Measurements from ENCODE around the gene LRTM2.
"Not testable (repeated sequence)": the region's sequence is repeated elsewhere in the genome, so short reads cannot be mapped to it uniquely, and the experiment has no call there.

The LRTM2 gene

GRCh38 chr12:1811281-1811947, 9.0 kb upstream of the LRTM2 start:
- DNase-seq, result no peak

DNA sequence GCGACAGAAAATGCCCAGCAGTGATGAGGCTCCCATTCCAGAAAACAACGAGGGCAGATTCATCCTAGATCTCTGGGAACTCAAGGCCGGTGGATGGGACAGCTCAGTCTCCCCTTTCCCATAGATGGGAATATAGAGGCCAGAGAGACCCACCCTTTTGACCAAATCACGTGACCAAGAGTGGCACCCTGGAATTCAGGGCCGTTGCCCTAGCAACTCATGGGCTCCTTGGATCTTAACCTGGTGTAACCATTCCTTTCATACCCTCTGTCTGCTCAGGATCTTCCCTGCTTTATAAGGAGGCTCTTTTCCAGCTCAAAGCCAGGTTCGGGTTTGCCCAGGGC, 8.4 kb upstream of the LRTM2 start:
- DNase-seq, result no peak

- DNase-seq, result no peak
These were observed 7.6 kb upstream of the LRTM2 start for GRCh38 chr12:1812650-1813302.

- DNase-seq, result no peak
These were observed 6.1 kb upstream of the LRTM2 start for GRCh38 chr12:1814266-1814665.

- DNase-seq, result no peak
These were observed 5.3 kb upstream of the LRTM2 start for GRCh38 chr12:1815108-1815507.

- DNase-seq, result no peak
These were observed 4.3 kb upstream of the LRTM2 start for GRCh38 chr12:1815814-1816729.

- no peak for DNase-seq
These were observed 3.5 kb upstream of the LRTM2 start for GRCh38 chr12:1816730-1817348.

GRCh38 chr12:1817928-1818327, 2.4 kb upstream of the LRTM2 start:
- DNase-seq, result not testable (repeated sequence)

DNA sequence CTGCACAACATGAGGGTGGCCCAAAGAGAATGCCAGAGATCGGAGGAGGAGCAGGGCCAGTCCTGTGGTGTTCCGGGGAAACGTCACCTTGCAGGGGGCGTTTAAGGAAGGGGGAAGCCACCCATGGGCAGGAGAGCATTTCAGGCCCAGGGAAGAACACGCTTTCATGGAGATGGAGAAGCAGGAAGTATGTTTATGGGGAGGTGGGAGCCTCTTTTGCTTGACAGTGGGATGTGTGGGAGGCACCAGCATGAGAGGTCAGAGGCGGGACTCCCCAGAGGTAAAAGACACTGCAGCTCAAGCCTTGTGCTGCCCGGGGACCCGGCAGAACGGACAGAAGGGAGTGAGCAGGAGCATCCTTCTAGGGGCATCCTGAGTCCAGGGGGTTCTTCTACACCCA, 1.3 kb upstream of the LRTM2 start:
- no peak for DNase-seq

GRCh38 chr12:1819571-1819970, 794 bp upstream of the LRTM2 start:
- no peak for DNase-seq

- no peak for DNase-seq
These were observed 529 bp downstream of the LRTM2 start for GRCh38 chr12:1820896-1821291.

DNA sequence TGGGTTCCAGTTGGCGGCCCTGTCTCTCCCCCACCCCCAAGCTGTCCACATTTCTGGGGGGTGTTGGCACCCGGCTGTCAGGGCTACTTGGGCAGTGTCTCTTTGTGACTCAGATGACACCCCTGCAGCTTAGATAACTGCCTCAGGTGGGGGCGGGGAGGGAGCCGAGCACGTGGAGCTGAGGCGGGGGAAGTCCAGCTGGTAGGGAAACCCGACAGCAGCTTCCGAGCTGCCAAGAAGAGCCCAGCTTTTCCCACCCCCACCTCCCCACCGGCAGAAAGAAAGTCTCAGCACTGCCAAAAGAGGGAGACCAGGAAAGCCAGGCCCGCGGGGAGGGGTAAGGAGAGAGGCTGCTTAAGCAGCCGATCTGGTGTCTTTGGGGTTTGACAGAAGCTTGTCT, 1.4 kb downstream of the LRTM2 start:
- no peak for DNase-seq

GRCh38 chr12:1822699-1823098, 2.3 kb downstream of the LRTM2 start:
- no peak for DNase-seq

DNA sequence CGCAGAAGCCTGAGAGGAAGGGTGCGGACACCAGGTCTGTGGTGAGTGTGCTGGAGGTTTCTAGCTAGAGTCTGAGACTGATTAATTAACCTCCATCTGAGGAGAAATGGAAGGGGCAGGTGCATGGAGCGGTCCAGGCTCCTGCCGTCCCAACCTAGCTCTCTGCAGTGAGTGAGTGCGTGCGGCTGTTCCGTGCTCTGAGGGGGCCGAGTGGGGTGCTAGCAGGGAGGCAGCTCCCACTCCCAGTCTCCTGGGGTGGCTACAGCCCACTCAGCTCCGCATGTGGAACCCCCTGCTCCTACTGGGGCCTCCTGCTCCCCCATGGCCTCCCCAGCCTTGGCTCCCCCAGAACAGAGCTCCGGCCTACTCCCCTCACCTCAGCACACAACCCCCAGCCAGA, 2.9 kb downstream of the LRTM2 start:
- DNase-seq, result no peak

DNA sequence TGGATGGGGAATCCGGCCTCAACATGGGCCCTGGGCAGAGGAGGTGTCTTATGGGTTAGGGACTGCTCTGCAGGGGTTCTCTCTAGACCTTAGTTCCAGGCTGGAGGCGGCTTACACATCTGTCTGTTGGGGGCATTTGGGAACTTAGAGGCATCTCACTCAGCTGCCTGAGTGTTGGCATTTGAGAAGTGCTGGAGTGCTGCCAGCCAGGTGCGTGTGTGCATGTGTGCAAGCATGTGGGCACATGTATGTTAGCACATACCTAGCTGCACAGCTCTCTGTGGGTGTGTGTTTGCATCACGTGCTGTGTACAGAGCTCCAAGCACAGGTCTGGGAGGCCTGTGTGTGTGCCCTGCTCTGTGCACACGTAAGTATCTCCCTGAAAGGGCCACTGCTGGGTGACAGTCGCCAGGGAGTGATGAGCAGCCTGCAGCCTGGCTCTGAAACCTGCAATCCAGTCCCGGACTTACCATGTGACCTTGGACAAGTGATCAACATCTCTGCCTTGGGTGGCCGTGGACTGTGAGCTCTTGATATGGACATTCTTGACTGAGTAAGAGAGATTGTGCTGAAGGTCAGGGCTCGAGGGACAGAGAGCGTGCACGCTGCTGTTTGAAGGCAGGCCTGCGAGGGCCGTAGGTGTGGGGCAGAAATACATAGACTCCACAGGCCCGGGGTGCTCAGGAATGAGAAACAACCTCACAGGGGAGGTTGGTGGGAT, 5.2 kb downstream of the LRTM2 start:
- no peak for DNase-seq

DNA sequence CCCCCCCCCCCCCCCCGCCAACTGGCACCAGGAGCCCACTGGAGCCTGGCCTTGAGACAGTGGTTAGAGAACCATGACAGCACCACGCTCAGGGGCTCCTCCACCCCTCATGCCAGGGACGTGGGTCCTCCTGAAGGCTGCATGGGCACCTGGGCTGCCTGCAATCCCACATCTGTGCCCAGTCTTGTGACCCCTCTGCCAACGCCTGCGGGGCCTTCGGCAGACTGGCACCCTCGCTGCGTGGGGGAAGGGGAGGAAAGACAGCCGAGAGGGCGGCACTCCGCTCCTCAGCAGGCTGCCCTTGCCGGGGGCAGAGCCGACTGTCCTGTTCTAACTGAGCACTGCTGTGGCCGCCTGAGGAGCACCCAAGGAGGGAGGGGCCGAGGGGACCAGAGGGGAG, 6.0 kb downstream of the LRTM2 start:
- DNase-seq, result no peak

GRCh38 chr12:1826867-1827705, 6.7 kb downstream of the LRTM2 start:
- DNase-seq, result no peak

DNA sequence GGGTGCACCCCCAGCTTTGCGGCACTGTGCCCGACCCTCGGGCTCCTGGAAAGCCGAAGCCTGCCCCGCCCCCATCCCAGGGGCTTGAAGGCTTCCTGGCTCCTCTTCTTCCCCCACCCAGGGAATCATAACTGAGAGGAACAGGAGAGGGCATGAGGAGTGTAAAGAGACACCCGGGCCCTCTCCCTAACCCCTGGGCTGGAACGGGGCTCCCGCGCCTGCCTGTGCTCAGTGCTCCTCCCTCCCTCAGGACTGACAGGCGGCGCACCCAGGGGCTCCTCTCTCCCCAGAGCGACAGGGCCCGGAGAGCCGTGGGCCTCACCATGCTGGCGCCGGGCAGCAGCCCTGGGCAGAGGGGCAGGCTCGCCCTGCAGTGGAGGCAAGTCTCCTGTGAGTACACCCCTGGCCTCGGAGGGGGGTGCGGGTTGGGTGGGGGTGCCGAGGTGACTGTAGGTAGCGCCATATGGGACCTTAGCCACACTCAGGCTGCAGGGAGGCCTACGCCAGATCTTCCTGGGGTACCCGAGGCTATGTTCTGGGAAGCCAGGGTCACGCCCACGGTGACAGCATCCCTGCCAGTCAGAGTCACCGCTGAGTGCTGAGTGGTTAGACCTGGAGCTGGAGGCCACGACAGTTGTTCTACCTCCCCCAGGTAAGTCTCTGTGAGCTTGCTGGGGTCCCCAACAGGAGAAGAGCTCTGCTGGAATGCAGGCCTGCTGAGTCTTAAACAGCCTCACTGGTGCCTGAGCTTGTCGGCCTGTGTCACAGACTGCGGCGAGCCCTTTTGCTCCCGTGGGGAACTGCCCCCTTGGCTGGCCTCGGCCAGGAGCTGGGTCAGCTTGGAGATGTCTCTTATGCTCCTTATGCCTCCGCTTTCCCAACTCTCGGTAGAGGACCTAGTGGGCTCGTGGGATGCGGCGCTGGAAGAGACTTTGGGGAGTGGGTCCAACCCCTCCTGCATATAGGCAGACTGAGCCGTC, 7.8 kb downstream of the LRTM2 start:
- DNase-seq, result no peak

GRCh38 chr12:1828856-1829255, 8.5 kb downstream of the LRTM2 start:
- no peak for DNase-seq

- no peak for DNase-seq
These were observed 9.0 kb downstream of the LRTM2 start for GRCh38 chr12:1829306-1829900.

Measured in right kidney (tissue), 1 donor.